Chondrocyte (in vitro differentiated cells): ENCODE measurements around the gene TRAP1. TPM values are rescaled to one million over a fixed set of nuclear protein-coding genes. Genes with fewer than 3 reads are reported as not detected.

ENCODE experiments used
- DNase-seq: peaks from one replicate; pipeline ENCODE4 v3.0.0; 2021; ENCODE audit warnings: mixed read lengths, low spot score
- H3K27ac Mint-ChIP-seq: one replicate; pipeline ENCODE4 v1.8.0; 2021; ENCODE audit warnings: mild to moderate bottlenecking, moderate library complexity, mixed read lengths; ENCODE audit not compliant: unreplicated experiment
- H3K27me3 Mint-ChIP-seq: 2 replicates; pipeline ENCODE4 v1.8.0; 2021; ENCODE audit warnings: low read depth, mixed read lengths
- H3K36me3 Mint-ChIP-seq: 2 replicates; pipeline ENCODE4 v1.8.0; 2021; ENCODE audit warnings: low read depth, mixed read lengths
- H3K4me1 Mint-ChIP-seq: 2 replicates; pipeline ENCODE4 v1.8.0; 2021; ENCODE audit warnings: low read depth, mild to moderate bottlenecking, mixed read lengths
- H3K4me3 Mint-ChIP-seq: one replicate; pipeline ENCODE4 v1.8.0; 2021; ENCODE audit warnings: mild to moderate bottlenecking, moderate library complexity, mixed read lengths; ENCODE audit not compliant: unreplicated experiment
- H3K9me3 Mint-ChIP-seq: 2 replicates; pipeline ENCODE4 v1.8.0; 2021; ENCODE audit warnings: low read depth, mixed read lengths
- CTCF ChIP-seq: fragments of 200-600 bp; sonication (generic); IDR thresholded peaks from 2 replicates; pipeline ENCODE4 v1.5.0; 2021; ENCODE audit warnings: antibody characterized with exemption, mild to moderate bottlenecking, moderate library complexity
- total RNA-seq: library from RNA; stranded (reverse); gene quantifications from 3 replicates; pipeline ENCODE4 v1.2.1, GENCODE V29; 2021

TRAP1 gene
- total RNA-seq, 1 donor from 2014 or later, result 60.6 TPM

- Mint-ChIP-seq H3K27me3 (no peaks in the 10 kb centered on the region), H3K27ac (peak overlapping the region; percentile 91), H3K4me1 (peaks cover 32% of the 10 kb centered on the region), H3K4me3 (no peak overlapping the region), H3K36me3 (peaks cover 28% of the 10 kb centered on the region), H3K9me3 (no peaks in the 10 kb centered on the region)
- TF ChIP-seq CTCF, result no peak
- DNase-seq, result no peak
Measured at GRCh38 chr16:3754081-3754703, 36.9 kb upstream of the TRAP1 start.

GRCh38 chr16:3752984-3753383 is 35.7 kb upstream of the TRAP1 start:
- no peaks in the 10 kb centered on the region for H3K27me3 Mint-ChIP-seq

GRCh38 chr16:3751878-3752277 is 34.6 kb upstream of the TRAP1 start:
- H3K9me3 Mint-ChIP-seq, result no peaks in the 10 kb centered on the region
- no peak for TF ChIP-seq CTCF
- no peak for DNase-seq
- H3K27me3 Mint-ChIP-seq, result no peaks in the 10 kb centered on the region
- peaks cover 24% of the 10 kb centered on the region for H3K36me3 Mint-ChIP-seq
- peaks cover 32% of the 10 kb centered on the region for H3K4me1 Mint-ChIP-seq
- H3K27ac Mint-ChIP-seq, result no peak overlapping the region
- no peak overlapping the region for H3K4me3 Mint-ChIP-seq

More at GRCh38 chr16:3752984-3753383, 35.7 kb upstream of the TRAP1 start:
- Mint-ChIP-seq H3K4me3 (no peak overlapping the region), H3K27ac (peak overlapping the region; percentile 67), H3K36me3 (peaks cover 27% of the 10 kb centered on the region), H3K9me3 (no peaks in the 10 kb centered on the region), H3K4me1 (peaks cover 32% of the 10 kb centered on the region)
- TF ChIP-seq CTCF, result no peak
- DNase-seq, result no peak

- DNase-seq, result no peak
- Mint-ChIP-seq H3K27ac (peak overlapping the region; percentile 12), H3K9me3 (no peaks in the 10 kb centered on the region), H3K27me3 (no peaks in the 10 kb centered on the region), H3K4me3 (no peak overlapping the region), H3K36me3 (peaks cover 33% of the 10 kb centered on the region), H3K4me1 (peaks cover 19% of the 10 kb centered on the region)
- TF ChIP-seq CTCF, result no peak
Measured at GRCh38 chr16:3748307-3748706, 31.0 kb upstream of the TRAP1 start.

- peak overlapping the region; percentile 37 for H3K27ac Mint-ChIP-seq
- H3K27me3 Mint-ChIP-seq, result no peaks in the 10 kb centered on the region
- no peak overlapping the region for H3K4me3 Mint-ChIP-seq
- TF ChIP-seq CTCF, result no peak
- no peaks in the 10 kb centered on the region for H3K9me3 Mint-ChIP-seq
- H3K36me3 Mint-ChIP-seq, result peaks cover 34% of the 10 kb centered on the region
- DNase-seq, result no peak
- H3K4me1 Mint-ChIP-seq, result peaks cover 12% of the 10 kb centered on the region
Measured at GRCh38 chr16:3745751-3746355, 28.5 kb upstream of the TRAP1 start.
